ENCODE data around the gene MSL1. TPM values are rescaled to one million over a fixed set of nuclear protein-coding genes. Genes with fewer than 3 reads are reported as not detected.

Gene MSL1
- total and polyA plus RNA-seq, 2 of the 13 experiments (the other 11 are each of a cell fraction or from before 2014, with no cell fraction given), result 63.8 to 88.5 TPM

GRCh38 chr17:40074175-40074512 is 47.6 kb upstream of the MSL1 start:
- in situ Hi-C loops (cut with HindIII; ENCODE audit: extremely low pct_ligation_motif_present, low pct_unique_long_range_greater_than_20kb) (no loop called here), intact Hi-C loops (cut with micrococcal nuclease; ENCODE audit: unreplicated experiment) (loop anchor here (2.0 kb wide), 2 partner anchors 35 to 59 kb away; partner anchors contain the start of gene CSF3)
- ATAC-seq (no peak), DNase-seq (ENCODE audit: low spot score) (no peak), FAIRE-seq (no peak)
- no peaks in the 10 kb centered on the region for H3K9me3 ChIP-seq (ENCODE audit: low read length)
- H3K4me1 ChIP-seq (ENCODE audit: insufficient read depth, low read length), result peaks cover 62% of the 10 kb centered on the region
- H3K27me3 ChIP-seq (ENCODE audit: control insufficient read depth in 1 of 2, insufficient read depth in 2 of 2, low read length in 2 of 2), result no peaks in the 10 kb centered on the region
- peaks cover 2% of the 10 kb centered on the region for H3K79me2 ChIP-seq (ENCODE audit: insufficient read depth, low read length)
- H4K20me1 ChIP-seq (ENCODE audit: insufficient read depth, low read length), result no peaks in the 10 kb centered on the region
- WGBS (ENCODE audit: low lambda C conversion rate), result over 99% methylated on average over 8 of the region's 8 CpGs
- no peak overlapping the region for H3K4me3 ChIP-seq (replicated peaks in 1 of 3; ENCODE audit: insufficient read depth in 1 of 3, low read depth in 2 of 3, low read length in 3 of 3)
- no peak overlapping the region for H3K4me2 ChIP-seq (ENCODE audit: low read depth, low read length)
- H2AFZ ChIP-seq (ENCODE audit: low read length), result no peak overlapping the region
- ChIA-PET POLR2A (interaction anchor here (1.8 to 4.2 kb wide), 5 partner anchors 11 to 66 kb away, joined by 8 to 33 read pairs (median 21); partner anchors contain the start of genes CASC3 and THRA), CTCF (ENCODE audit: low intra/inter-chr PET ratio, low total read pairs) (interaction anchor here (2.4 kb wide), 1 partner anchor 11 kb away, joined by 25 read pairs; the partner anchor contains the start of gene THRA)
- H3K36me3 ChIP-seq (replicated peaks in 1 of 2; ENCODE audit: control insufficient read depth in 1 of 2, insufficient read depth in 2 of 2, low read length in 2 of 2), result 0 out of 5 replicates have a peak, but pooled peaks cover 1 to 4% of the 10 kb centered on the region in 2 experiments
- H3K27ac ChIP-seq (ENCODE audit: extremely low read length, insufficient read depth, low read length), result no peak overlapping the region
- H3K9ac ChIP-seq (ENCODE audit: insufficient read depth, low read depth, low read length), result no peak overlapping the region
- BruUV-seq (replicated peaks), result no TSS peak
- TF ChIP-seq XRCC5 (optimal IDR thresholded peaks at IDR 0.05; ENCODE audit: low read length) (no peak), POLR2G (IDR thresholded peaks at IDR 0.05; ENCODE audit: low read depth, low read length) (no peak), PREB (CRISPR knock-in tag; IDR thresholded peaks at IDR 0.05) (no peak), ZNF205 (CRISPR knock-in tag; IDR thresholded peaks at IDR 0.05) (no peak), IKZF1 (IDR thresholded peaks at IDR 0.05) (no peak), ZNF281 (CRISPR knock-in tag; IDR thresholded peaks at IDR 0.05; ENCODE audit: borderline replicate concordance) (no peak), ZNF768 (CRISPR knock-in tag; IDR thresholded peaks at IDR 0.05) (no peak), CCAR2 (optimal IDR thresholded peaks at IDR 0.05; ENCODE audit: low read depth, low read length) (no peak), SRSF4 (IDR thresholded peaks at IDR 0.05; ENCODE audit: low read depth, low read length, poor library complexity, severe bottlenecking) (no peak), SNAPC4 (CRISPR knock-in tag; IDR thresholded peaks at IDR 0.05) (no peak), ZNF274 (CRISPR knock-in tag; IDR thresholded peaks at IDR 0.05) (no peak)
- TF ChIP-seq, protein P1, sequence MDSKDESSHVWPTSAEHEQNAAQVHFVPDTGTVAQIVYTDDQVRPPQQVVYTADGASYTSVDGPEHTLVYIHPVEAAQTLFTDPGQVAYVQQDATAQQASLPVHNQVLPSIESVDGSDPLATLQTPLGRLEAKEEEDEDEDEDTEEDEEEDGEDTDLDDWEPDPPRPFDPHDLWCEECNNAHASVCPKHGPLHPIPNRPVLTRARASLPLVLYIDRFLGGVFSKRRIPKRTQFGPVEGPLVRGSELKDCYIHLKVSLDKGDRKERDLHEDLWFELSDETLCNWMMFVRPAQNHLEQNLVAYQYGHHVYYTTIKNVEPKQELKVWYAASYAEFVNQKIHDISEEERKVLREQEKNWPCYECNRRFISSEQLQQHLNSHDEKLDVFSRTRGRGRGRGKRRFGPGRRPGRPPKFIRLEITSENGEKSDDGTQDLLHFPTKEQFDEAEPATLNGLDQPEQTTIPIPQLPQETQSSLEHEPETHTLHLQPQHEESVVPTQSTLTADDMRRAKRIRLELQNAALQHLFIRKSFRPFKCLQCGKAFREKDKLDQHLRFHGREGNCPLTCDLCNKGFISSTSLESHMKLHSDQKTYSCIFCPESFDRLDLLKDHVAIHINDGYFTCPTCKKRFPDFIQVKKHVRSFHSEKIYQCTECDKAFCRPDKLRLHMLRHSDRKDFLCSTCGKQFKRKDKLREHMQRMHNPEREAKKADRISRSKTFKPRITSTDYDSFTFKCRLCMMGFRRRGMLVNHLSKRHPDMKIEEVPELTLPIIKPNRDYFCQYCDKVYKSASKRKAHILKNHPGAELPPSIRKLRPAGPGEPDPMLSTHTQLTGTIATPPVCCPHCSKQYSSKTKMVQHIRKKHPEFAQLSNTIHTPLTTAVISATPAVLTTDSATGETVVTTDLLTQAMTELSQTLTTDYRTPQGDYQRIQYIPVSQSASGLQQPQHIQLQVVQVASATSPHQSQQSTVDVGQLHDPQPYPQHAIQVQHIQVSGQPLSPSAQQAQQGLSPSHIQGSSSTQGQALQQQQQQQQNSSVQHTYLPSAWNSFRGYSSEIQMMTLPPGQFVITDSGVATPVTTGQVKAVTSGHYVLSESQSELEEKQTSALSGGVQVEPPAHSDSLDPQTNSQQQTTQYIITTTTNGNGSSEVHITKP (CRISPR knock-in tag; IDR thresholded peaks at IDR 0.05; ENCODE audit: low read depth), result no peak
